GM12801 (cell line): Measurements from ENCODE around the gene PCGF1.

Source experiments
- TF ChIP-seq, protein P1 (sequence below): IDR thresholded peaks from one replicate; pipeline ENCODE4 v1.5.1; 2011; ENCODE audit warnings: control low read depth; ENCODE audit not compliant: insufficient read length; ENCODE audit errors: extremely low read depth

PCGF1 gene

GRCh38 chr2:74503506-74504475, 3.7 kb downstream of the PCGF1 start:
- TF ChIP-seq, protein P1, sequence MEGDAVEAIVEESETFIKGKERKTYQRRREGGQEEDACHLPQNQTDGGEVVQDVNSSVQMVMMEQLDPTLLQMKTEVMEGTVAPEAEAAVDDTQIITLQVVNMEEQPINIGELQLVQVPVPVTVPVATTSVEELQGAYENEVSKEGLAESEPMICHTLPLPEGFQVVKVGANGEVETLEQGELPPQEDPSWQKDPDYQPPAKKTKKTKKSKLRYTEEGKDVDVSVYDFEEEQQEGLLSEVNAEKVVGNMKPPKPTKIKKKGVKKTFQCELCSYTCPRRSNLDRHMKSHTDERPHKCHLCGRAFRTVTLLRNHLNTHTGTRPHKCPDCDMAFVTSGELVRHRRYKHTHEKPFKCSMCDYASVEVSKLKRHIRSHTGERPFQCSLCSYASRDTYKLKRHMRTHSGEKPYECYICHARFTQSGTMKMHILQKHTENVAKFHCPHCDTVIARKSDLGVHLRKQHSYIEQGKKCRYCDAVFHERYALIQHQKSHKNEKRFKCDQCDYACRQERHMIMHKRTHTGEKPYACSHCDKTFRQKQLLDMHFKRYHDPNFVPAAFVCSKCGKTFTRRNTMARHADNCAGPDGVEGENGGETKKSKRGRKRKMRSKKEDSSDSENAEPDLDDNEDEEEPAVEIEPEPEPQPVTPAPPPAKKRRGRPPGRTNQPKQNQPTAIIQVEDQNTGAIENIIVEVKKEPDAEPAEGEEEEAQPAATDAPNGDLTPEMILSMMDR = no peak

- TF ChIP-seq, protein P1 = no peak
Observed at GRCh38 chr2:74502720-74503505, 4.6 kb downstream of the PCGF1 start.

DNA sequence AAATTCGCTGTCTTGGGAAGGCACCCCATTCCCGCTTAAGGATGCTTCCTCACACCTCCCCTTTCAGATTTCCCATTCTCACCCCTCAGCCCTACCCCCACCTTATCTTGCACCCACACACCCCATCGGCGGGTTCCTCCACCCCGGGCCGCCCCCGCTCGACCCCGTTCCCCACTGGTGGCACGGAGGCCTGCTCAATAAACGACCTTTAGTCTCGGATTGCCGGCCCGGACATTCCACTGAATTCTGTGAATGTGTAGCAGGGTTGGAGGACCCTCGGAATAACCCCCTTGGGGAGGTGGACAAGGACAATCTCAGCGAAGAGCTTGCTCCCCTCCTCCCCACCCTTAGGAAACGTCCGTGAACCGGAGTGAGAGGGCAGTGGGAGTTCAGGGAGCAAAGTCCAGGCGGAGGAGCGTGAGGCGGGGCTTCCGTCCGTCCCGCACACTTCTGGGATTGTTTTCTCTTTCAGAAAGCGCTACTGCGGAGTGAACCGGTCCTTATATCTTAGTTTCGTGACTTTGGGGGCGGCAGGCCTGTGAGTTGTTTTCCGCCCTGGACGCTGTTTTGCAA, 5.3 kb downstream of the PCGF1 start:
- TF ChIP-seq, protein P1 = no peak

DNA sequence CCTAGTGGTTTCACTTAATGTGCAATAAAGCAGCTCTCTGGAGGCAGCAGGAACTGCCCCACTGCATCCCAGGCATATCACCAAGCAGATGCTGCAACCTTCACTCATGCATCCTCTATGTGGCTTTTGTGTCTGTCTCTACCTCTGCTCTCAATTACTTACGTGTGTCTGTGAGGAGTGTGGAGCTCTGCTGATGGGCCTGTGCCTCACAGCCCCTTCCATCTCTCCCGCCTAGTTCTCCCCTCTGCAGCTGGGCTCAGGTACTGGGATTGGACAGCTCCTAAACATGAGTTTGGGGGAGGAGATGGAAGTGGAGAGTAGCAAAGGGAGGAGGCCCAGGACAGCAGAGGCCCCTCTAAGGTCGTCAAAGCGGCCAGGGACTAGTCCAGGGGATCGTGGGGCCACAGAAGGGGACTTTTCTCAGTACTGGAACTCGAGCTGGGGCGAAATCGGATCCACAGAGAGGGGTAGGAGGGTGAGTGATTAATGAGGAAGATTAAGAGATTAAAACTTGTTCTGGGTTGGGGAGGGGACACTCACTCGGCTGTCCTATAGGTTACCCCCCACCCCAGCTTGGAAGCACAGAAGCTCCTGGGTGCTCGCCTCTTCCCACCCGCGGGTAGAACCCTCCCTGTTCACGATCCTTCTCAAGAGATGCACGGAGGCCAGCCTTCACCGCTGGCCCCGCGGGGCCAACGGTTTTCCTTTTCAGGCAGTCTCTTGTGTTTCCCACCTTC, 6.0 kb downstream of the PCGF1 start:
- TF ChIP-seq, protein P1 = no peak

- TF ChIP-seq, protein P1 = no peak
Observed at GRCh38 chr2:74500578-74500946, 6.9 kb downstream of the PCGF1 start.

DNA sequence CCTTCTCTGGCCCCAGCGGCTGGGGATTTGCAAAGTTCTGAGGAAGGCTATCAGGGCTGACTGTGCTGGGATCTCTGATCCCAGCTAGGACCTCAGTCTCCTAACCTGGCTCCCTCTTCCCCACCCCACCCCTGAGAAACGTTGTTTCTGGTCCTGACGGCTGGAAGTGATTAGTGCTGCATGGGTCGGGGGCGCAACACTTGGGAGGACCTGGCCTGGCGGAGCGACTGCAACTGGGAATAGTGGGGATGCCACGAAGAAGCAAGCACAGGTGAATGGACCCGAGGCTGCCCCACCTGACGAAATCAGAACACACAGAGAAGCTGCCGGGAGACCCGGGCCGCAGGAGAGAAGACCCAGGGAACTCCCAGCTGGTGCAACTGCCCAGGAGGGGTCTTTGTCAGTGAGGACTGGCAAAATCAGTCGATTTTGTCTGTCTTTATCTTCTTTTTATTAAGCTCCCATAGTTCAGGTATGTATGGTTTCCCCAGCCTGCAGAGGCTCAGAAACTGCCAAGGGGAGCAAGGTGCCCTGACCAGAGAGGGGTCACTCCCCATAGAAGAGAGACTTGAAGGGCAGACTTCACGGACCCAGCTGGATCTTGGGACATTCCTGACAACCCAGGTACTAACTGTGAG, 7.4 kb downstream of the PCGF1 start:
- TF ChIP-seq, protein P1 = no peak
